GM15510 (cell line): ENCODE results near the gene TDRD3.

ENCODE experiments used
- POLR2A ChIP-seq: IDR thresholded peaks from 3 replicates; pipeline ENCODE4 v1.6.1; 2011; ENCODE audit warnings: borderline replicate concordance; ENCODE audit not compliant: insufficient read length; ENCODE audit errors: extremely low read depth

The TDRD3 gene

DNA sequence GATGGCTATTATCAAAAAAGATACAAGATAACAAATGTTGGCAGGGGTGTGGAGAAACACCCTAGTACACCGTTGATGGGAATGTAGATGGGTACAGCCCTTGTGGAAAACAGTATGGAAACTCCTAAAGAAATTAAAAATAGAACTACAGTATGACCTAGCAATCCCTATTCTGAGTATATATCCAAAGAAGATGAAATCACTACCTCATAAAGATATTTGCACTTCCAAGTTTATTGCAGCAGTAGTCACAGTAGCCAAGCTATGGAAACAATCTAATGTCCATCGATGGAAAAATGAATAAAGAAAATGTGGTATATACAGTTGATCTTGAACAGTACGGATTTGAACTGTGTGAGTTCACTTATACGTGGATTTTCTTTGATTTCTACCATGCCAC, 28.3 kb downstream of the TDRD3 start:
- no peak for TF ChIP-seq POLR2A

DNA sequence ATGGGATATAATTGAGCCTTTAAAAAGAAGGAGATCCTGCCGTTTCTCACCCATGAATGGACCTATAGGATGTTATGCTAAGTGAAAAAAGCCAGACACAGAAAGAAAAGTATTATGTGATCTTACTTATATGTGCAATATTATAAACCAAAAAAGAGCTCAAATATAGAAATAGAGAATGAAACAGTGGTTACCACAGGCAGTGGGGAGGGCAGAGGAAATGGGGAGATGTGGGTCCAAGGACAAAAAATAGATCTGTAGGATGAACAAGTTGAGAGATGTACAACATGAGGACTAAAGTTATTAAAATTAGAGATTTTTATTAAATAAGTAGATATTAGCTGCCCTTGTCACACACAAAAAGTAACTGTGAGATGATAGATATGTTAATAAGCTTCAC, 29.1 kb downstream of the TDRD3 start:
- TF ChIP-seq POLR2A: no peak

- no peak for TF ChIP-seq POLR2A
These were observed 30.3 kb downstream of the TDRD3 start for GRCh38 chr13:60427285-60427684.

- no peak for TF ChIP-seq POLR2A
These were observed 34.2 kb downstream of the TDRD3 start for GRCh38 chr13:60431108-60431700.

DNA sequence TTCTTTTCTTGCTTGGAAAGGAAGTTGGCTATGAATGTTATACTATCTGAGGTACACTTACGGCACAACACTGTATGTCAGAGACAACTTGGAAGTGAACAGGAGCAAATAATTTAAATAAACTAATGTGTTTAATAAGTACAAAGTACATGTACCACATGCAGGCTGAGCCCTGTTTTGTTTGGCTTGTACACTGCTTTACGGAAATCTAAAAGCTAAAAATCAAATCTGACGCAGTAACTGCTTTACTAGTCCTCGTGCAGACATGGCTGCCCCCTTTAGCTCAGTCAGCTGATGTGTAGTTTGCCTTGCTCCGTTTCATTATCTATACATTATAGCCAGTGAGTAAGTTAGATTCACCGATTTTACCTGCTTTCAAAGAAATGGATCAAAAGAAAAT, 36.5 kb downstream of the TDRD3 start:
- no peak for TF ChIP-seq POLR2A

- no peak for TF ChIP-seq POLR2A
These were observed 38.8 kb downstream of the TDRD3 start for GRCh38 chr13:60435762-60436374.

GRCh38 chr13:60439201-60439600, 42.2 kb downstream of the TDRD3 start:
- TF ChIP-seq POLR2A: no peak

GRCh38 chr13:60441761-60442160, 44.7 kb downstream of the TDRD3 start:
- no peak for TF ChIP-seq POLR2A

GRCh38 chr13:60448907-60449510, 52.0 kb downstream of the TDRD3 start:
- TF ChIP-seq POLR2A: no peak

GRCh38 chr13:60453490-60453889, 56.5 kb downstream of the TDRD3 start:
- no peak for TF ChIP-seq POLR2A

DNA sequence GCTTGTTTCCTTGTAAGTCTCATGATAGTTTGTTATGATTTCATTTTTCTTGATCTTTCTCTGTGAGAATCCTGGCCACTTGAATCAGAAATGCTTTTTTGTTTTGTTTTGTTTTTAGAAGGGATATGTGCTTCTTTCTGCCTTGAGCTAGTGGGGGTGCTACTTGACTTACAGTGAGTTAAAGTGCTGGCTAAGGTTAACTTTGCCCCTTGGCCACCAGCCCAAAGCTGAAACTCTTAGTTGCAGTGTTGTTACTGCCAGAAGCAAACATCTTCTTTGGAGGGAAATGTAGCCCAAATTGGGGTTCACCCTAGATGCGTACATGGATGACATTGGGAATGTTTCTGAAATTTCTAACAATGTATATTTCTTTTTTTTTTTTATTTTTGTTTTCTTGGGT, 57.4 kb downstream of the TDRD3 start:
- no peak for TF ChIP-seq POLR2A

GRCh38 chr13:60463787-60464186, 66.8 kb downstream of the TDRD3 start:
- TF ChIP-seq POLR2A: no peak

DNA sequence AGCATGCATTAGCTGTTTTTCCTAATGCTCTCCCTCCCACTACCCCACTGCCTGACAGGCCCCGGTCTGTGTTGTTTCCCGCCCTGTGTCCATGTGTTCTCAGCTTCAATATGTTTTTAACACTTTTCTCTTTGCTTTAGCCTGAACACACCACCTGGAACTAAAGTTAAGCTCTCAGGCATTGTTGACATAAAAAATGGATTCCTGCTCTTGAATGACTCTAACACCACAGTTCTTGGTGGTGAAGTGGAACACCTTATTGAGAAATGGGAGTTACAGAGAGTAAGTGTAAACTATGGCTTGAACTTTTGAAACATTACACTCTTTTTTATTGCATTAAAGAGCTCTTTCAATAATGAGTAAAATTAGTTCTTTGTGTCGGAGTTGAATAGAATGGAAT, 70.1 kb downstream of the TDRD3 start:
- TF ChIP-seq POLR2A: no peak

DNA sequence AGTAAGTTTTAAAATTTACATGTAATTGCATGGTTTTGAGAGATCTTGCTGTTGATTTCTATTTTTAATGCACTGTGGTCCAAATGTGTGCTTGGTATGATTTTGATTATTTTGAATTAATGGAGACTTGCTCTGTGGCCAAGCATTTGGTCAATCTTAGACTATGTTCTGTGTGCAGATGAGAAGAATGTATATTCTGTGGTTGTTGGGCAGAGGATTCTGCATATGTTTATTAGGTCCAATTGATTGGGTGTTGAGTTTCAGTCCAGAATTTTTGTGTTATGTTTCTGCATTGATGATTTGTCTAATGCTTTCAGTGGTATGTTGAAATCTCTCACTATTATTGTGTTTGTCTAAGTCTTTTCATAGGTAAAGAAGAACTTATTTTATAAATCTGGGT, 82.3 kb downstream of the TDRD3 start:
- no peak for TF ChIP-seq POLR2A

GRCh38 chr13:60482012-60482411, 85.0 kb downstream of the TDRD3 start:
- TF ChIP-seq POLR2A: no peak

DNA sequence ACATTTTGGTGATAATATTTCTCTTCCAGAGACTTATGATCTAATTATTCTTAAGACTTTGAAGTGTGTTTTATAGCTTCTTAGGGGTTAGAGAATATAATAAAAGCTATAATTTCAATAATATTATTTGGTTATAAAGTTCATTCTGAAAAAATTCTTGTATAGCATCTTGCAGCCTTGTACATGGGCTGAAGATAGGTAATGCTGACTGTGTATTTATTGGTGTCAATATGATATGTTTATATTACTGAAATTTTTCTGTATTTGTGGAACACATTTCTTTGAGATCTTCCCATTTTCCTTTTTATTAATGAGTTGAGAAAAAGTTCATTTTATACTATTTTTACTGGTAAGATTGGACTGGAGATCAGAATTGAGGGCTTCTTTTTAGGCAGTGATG, 87.8 kb downstream of the TDRD3 start:
- TF ChIP-seq POLR2A: no peak

- TF ChIP-seq POLR2A: no peak
These were observed 94.5 kb downstream of the TDRD3 start for GRCh38 chr13:60491531-60491930.

DNA sequence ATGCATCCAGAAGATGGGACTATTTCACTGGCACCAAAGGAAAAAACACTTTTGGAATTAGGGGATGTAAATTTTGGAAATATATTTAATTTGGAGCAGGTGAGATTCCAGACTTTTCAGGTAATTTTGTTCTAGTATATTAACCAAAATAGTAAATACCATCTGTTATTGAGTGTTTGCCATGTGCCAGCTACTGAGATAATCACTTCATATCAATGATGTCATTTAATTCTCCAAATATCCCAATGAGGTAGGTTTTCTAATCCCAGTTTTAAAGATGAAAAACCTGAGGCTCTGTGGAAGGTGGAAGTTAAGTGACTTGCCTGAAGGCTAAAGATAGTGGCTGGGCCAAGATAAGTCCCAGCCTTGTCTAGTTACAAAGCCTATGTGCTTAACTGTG, 95.2 kb downstream of the TDRD3 start:
- TF ChIP-seq POLR2A: no peak

DNA sequence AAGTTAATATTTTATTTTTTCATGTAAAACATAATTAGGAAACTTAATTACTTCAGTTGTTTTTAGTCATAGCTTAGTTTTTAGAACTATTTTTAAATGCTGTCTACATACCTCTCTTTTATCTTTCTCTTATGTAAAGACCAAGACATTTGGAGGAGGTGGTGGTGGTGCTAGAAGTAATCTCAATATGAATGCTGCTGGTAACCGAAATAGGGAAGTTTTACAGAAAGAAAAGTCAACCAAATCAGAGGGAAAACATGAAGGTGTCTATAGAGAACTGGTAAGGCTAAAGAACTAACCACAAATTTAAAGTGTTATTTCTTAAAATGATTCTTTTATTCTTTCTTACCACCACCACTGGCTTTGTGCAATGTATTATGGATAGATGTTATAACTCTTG, 97.3 kb downstream of the TDRD3 start:
- TF ChIP-seq POLR2A: no peak
